GM21360 (cell line): Measurements from ENCODE around the gene CD248.
"Not testable (repeated sequence)": the region's sequence is repeated elsewhere in the genome, so short reads cannot be mapped to it uniquely, and the experiment has no call there.

Source experiments
- ATAC-seq: cut with Tn5 transposase; IDR thresholded peaks from one replicate; pipeline ENCODE4 v1.9.1; 2021; ENCODE audit warnings: mild to moderate bottlenecking, moderate library complexity; ENCODE audit not compliant: unreplicated experiment

The CD248 gene

GRCh38 chr11:66316849-66317251 lies at the start of gene CD248:
Gene CD248 (minus strand): TSS chr11:66317044. CDS start chr11:66317027, 17 bp downstream.
- no peak for ATAC-seq

GRCh38 chr11:66365711-66366619 lies 49.1 kb upstream of the CD248 start:
- ATAC-seq = no peak

DNA sequence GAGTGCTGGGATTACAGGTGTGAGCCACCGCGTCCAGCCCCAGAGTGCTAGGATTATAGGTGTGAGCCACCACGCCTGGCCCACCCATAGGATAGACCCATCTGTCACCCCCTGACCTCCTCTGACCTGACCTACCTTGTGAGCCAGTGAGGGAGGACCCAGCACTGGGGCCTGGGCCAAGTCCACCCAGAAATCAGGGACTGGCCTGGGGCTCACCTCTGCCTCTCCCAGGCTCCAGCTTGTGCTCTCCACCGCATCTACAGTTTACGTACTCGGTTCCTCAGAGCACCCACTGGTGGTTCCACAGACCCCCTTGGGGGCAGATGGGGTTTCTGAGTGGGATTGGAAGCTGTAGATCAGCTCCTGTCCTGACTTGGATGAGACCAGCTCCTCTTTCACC lies 48.3 kb upstream of the CD248 start:
- no peak for ATAC-seq

GRCh38 chr11:66363805-66364535 lies 47.1 kb upstream of the CD248 start:
- no peak for ATAC-seq

DNA sequence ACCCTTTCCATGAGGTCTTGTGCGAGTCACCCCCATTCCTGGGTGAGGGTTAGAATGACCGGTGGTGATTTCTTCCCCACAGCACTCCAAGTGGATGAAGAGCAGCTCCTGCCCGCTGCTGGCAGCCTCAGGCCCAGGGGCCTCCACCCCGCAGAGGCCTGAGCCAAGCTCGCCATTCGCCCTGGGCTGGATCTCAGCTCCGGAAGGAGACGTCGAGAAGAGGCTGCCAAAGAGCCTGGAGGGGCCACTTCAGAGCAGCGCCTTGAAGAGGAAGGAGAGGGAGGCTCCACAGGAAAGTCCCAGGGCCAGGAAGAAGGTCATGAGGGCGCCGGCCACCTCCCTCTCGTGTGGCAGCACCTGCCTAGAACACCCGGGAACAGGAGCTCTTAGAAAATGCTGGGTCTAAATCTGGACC lies 46.4 kb upstream of the CD248 start:
- ATAC-seq = no peak

DNA sequence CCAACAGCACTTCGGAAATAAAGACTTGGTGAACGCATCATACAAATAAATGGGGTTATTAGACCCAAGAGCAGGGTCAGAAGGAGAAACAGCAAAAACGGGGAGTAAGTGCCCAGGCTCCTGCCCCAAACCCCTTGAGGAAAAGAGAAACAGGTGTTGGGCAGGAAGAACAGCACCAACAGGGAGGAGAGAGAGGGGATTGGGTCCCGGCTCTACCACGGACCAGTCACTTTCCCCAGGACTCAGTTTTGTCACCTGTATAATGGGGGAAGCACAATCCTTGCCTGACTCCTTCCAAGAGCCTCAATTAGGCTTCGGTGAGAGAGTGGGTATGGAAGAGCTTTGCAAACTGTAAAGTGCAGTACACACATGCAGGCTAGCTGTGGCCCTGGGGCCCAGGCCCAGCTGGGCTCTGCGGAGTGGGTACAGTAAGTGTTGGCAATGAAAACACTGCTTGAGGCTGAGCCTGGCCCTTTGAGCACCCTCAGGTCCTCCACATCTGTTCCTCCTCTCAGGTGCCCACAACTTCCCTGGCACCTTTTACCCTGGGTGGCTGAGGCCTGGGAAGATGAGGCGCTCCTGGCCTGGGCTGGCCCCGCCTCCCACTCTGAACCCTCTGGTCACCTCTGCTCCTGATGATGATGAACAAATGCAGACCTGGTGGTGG lies 45.8 kb upstream of the CD248 start:
- ATAC-seq = no peak

GRCh38 chr11:66361502-66361941 lies 44.7 kb upstream of the CD248 start:
- ATAC-seq = no peak

DNA sequence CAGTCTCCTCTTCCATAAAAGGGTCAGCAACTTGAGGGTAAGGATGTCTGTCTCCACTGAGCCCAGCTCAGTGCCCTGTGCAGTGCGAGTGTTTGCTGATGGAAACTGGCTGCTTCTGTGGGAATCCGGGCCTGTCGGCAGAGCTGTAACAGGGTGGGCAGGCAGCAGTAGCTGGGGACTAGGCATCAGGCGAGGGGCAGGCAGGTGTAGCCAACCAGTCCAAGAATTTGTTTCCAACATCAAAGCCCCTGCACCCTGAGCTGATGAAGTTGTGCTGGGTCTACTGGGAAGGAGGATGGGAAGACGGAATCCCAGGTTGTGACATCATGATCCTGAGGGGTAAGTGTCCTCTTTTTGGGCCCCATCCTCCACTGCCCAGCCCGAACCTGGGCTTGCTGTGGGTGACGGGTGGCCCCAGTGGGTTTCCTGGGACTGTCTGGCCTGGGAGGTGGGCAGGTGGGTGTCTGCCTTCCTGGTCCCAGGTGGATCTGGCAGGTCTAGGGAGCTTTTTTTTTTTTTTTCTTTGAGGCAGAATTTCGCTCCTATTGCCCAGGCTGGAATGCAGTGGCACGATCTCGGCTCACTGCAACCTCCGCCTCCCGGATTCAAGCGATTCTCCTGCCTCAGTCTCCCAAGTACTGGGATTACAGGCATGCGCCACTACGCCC lies 43.7 kb upstream of the CD248 start:
- ATAC-seq = no peak

DNA sequence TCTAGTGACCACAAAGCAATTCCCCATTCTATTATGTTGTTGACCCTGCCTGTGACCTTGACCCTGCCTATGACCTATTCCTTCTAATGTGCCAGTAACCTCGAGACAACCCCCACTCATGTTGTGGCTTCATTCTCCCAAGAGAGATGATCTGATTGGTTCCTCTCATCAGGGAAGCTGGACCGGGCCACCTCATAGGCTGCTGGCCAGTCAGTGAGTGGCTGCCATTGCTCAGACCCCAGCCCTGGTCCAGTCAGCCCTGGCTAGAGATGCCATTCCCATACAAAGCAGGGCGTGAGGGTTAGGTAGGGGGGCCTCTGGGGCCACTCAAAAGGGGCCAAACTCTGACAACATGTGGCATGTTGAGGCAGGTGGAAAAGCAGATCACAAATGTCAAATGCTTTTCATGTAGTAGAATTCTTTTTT lies 42.8 kb upstream of the CD248 start:
- ATAC-seq = no peak

GRCh38 chr11:66350560-66351235 lies 33.9 kb upstream of the CD248 start:
- ATAC-seq = not testable (repeated sequence)

GRCh38 chr11:66349084-66349386 lies 32.2 kb upstream of the CD248 start:
- no peak for ATAC-seq

- peak; percentile 40 for ATAC-seq
Observed at GRCh38 chr11:66347425-66348276, 30.8 kb upstream of the CD248 start, which contains the start of gene B4GAT1. Gene B4GAT1 (minus strand): TSS chr11:66347629. CDS start chr11:66347545, 84 bp downstream.

- ATAC-seq = no peak
Observed at GRCh38 chr11:66346476-66347424, 29.9 kb upstream of the CD248 start.

- ATAC-seq = peak; percentile 8
Observed at GRCh38 chr11:66345316-66345649, 28.4 kb upstream of the CD248 start.

GRCh38 chr11:66344550-66345315 lies 27.9 kb upstream of the CD248 start, which contains the start of gene BRMS1:
Gene BRMS1 (minus strand): TSS chr11:66345104. CDS start chr11:66342234, 2,870 bp downstream.
- peak; percentile 61 for ATAC-seq

GRCh38 chr11:66343176-66343575 lies 26.3 kb upstream of the CD248 start:
- no peak for ATAC-seq

GRCh38 chr11:66341502-66342126 lies 24.8 kb upstream of the CD248 start:
- ATAC-seq = no peak
